Fibroblast of lung (primary cell): Measurements from ENCODE around the gene EGFL6.

Experiments
- EZH2 ChIP-seq: IDR thresholded peaks from 2 replicates; pipeline ENCODE4 v1.5.1; 2012; ENCODE audit warnings: low read length, control low read depth, mild to moderate bottlenecking; ENCODE audit errors: missing control alignments
- TF ChIP-seq, protein P1 (sequence below), 2 donors: IDR thresholded peaks in 1 of 2; conservative IDR thresholded peaks in 1 of 2; 1 replicate in 1 of 2; 2 replicates in 1 of 2; pipeline ENCODE4 v1.5.1; 2011 to 2012; ENCODE audit warnings: low read length in 2 of 2, control low read depth in 1 of 2, inconsistent platforms in 1 of 2, low read depth in 1 of 2, mild to moderate bottlenecking in 1 of 2

DNA sequence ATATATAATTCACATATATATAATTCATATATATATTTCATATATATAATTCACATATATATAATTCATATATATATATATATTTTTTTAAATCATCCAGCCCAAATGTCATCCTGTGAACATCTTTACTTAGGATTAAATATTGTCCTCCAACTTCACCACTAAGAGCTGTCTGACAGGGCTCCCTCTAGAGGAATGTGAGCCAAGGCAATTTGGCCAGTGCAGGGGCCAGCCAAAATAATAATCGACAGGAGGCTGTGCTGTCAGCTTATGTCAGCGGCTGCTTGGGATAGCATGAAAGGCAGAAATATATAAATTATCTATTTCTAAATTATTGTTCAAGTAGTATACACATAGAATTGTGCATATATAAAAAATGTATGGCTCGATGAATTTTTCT, 29.5 kb downstream of the EGFL6 start:
- TF ChIP-seq, protein P1, sequence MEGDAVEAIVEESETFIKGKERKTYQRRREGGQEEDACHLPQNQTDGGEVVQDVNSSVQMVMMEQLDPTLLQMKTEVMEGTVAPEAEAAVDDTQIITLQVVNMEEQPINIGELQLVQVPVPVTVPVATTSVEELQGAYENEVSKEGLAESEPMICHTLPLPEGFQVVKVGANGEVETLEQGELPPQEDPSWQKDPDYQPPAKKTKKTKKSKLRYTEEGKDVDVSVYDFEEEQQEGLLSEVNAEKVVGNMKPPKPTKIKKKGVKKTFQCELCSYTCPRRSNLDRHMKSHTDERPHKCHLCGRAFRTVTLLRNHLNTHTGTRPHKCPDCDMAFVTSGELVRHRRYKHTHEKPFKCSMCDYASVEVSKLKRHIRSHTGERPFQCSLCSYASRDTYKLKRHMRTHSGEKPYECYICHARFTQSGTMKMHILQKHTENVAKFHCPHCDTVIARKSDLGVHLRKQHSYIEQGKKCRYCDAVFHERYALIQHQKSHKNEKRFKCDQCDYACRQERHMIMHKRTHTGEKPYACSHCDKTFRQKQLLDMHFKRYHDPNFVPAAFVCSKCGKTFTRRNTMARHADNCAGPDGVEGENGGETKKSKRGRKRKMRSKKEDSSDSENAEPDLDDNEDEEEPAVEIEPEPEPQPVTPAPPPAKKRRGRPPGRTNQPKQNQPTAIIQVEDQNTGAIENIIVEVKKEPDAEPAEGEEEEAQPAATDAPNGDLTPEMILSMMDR (conservative IDR thresholded peaks at IDR 0.05 in 1 of 2, IDR thresholded peaks at IDR 0.05 in 1 of 2; ENCODE audit: low read depth in 1 of 2, low read length in 2 of 2): peak; percentile 16 to 34
- TF ChIP-seq EZH2: no peak
